H9 (cell line): ENCODE measurements around the gene PDZD2. TPM values are rescaled to one million over a fixed set of nuclear protein-coding genes. Genes with fewer than 3 reads are reported as not detected.

Experiments
- DNase-seq: peaks from one replicate; pipeline ENCODE4 v3.0.0-alpha.2; 2017
- H2AFZ ChIP-seq: one replicate; pipeline ENCODE4 v1.6.1; 2013; ENCODE audit warnings: mild to moderate bottlenecking, low read length, control low read depth, moderate library complexity
- H2AK5ac ChIP-seq: 2 replicates; pipeline ENCODE4 v1.6.1; 2013; ENCODE audit warnings: low read length, control low read depth, mixed read lengths; ENCODE audit not compliant: insufficient read length
- H2BK120ac ChIP-seq: one replicate; pipeline ENCODE4 v1.6.1; 2013; ENCODE audit warnings: low read depth, mild to moderate bottlenecking, low read length, control low read depth, inconsistent platforms; ENCODE audit not compliant: poor library complexity, severe bottlenecking
- H2BK12ac ChIP-seq: 2 replicates; pipeline ENCODE4 v1.6.1; 2013; ENCODE audit warnings: low read length, control low read depth, mixed read lengths, low read depth; ENCODE audit not compliant: insufficient read length
- H2BK15ac ChIP-seq: 2 replicates; pipeline ENCODE4 v1.6.1; 2013; ENCODE audit warnings: low read depth, low read length, control low read depth
- H2BK20ac ChIP-seq: one replicate; pipeline ENCODE4 v1.6.1; 2013; ENCODE audit warnings: low read depth, mild to moderate bottlenecking, low read length, control low read depth, inconsistent platforms; ENCODE audit not compliant: poor library complexity, severe bottlenecking
- H2BK5ac ChIP-seq: 2 replicates; pipeline ENCODE4 v1.6.1; 2013; ENCODE audit warnings: low read length, control low read depth, mixed read lengths; ENCODE audit not compliant: insufficient read length
- H3K14ac ChIP-seq: 2 replicates; pipeline ENCODE4 v1.6.1; 2013; ENCODE audit warnings: low read length, control low read depth; ENCODE audit not compliant: insufficient read depth
- H3K18ac ChIP-seq: 2 replicates; pipeline ENCODE4 v1.6.1; 2013; ENCODE audit warnings: low read depth, mild to moderate bottlenecking, mixed read lengths, low read length, control low read depth; ENCODE audit not compliant: insufficient read length
- H3K23ac ChIP-seq: 2 replicates; pipeline ENCODE4 v1.6.1; 2013; ENCODE audit warnings: low read length, control low read depth, mixed read lengths, low read depth; ENCODE audit not compliant: insufficient read length
- H3K23me2 ChIP-seq: 2 replicates; pipeline ENCODE4 v1.6.1; 2013; ENCODE audit warnings: low read depth, mild to moderate bottlenecking, mixed read lengths, low read length, control low read depth; ENCODE audit not compliant: insufficient read length, poor library complexity, severe bottlenecking
- H3K27ac ChIP-seq: 2 replicates; pipeline ENCODE4 v1.5.1; 2013; ENCODE audit warnings: low read length, control low read depth, mixed read lengths, low read depth; ENCODE audit not compliant: insufficient read length
- H3K27me3 ChIP-seq: 2 replicates; pipeline ENCODE4 v1.6.1; 2013; ENCODE audit warnings: low read length, control low read depth, inconsistent platforms; ENCODE audit not compliant: insufficient read depth
- H3K4ac ChIP-seq: 2 replicates; pipeline ENCODE4 v1.6.1; 2013; ENCODE audit warnings: low read depth, mild to moderate bottlenecking, control low read depth, inconsistent platforms, low read length, moderate library complexity
- H3K4me1 ChIP-seq: 2 replicates; pipeline ENCODE4 v1.6.1; 2013; ENCODE audit warnings: low read length, control low read depth, inconsistent platforms; ENCODE audit not compliant: insufficient read depth
- H3K4me2 ChIP-seq: 2 replicates; pipeline ENCODE4 v1.6.1; 2013; ENCODE audit warnings: low read length, control low read depth, mixed read lengths; ENCODE audit not compliant: insufficient read length, insufficient read depth
- H3K56ac ChIP-seq: 2 replicates; pipeline ENCODE4 v1.6.1; 2013; ENCODE audit warnings: low read depth, mild to moderate bottlenecking, mixed read lengths, low read length, control low read depth; ENCODE audit not compliant: insufficient read length
- H3K79me1 ChIP-seq: 2 replicates; pipeline ENCODE4 v1.6.1; 2013; ENCODE audit warnings: low read depth, mild to moderate bottlenecking, moderate library complexity, low read length, control low read depth, inconsistent platforms; ENCODE audit not compliant: insufficient read depth, poor library complexity, severe bottlenecking
- H3K79me2 ChIP-seq: 2 replicates; pipeline ENCODE4 v1.6.1; 2013; ENCODE audit warnings: low read length, control low read depth, inconsistent platforms; ENCODE audit not compliant: insufficient read depth
- H3K9ac ChIP-seq: 2 replicates; pipeline ENCODE4 v1.6.1; 2013; ENCODE audit warnings: low read length, control low read depth, mixed read lengths; ENCODE audit not compliant: insufficient read length; ENCODE audit errors: extremely low read depth
- H3K9me3 ChIP-seq: one replicate; pipeline ENCODE4 v1.6.1; 2013; ENCODE audit warnings: low read depth, low read length, inconsistent platforms; ENCODE audit not compliant: control insufficient read depth
- H3T11ph ChIP-seq: one replicate; pipeline ENCODE4 v1.6.1; 2013; ENCODE audit warnings: mild to moderate bottlenecking, low read length, control low read depth, inconsistent platforms
- H4K20me1 ChIP-seq: one replicate; pipeline ENCODE4 v1.6.1; 2013; ENCODE audit not compliant: control insufficient read depth, insufficient read length, insufficient read depth
- H4K5ac ChIP-seq: 2 replicates; pipeline ENCODE4 v1.6.1; 2013; ENCODE audit warnings: low read depth, mild to moderate bottlenecking, mixed read lengths, low read length, control low read depth; ENCODE audit not compliant: insufficient read length
- H4K8ac ChIP-seq: replicated peaks from 2 replicates; pipeline ENCODE4 v1.6.1; 2013; ENCODE audit warnings: low read length, control low read depth, mixed read lengths, low read depth; ENCODE audit not compliant: insufficient read length
- H4K91ac ChIP-seq: 2 replicates; pipeline ENCODE4 v1.6.1; 2013; ENCODE audit warnings: low read depth, mild to moderate bottlenecking, moderate library complexity, mixed read lengths, low read length, control low read depth; ENCODE audit not compliant: insufficient read length
- H3K27ac Mint-ChIP-seq, 3 experiments: 2 replicates in 2 of 3; 3 replicates in 1 of 3; pipeline ENCODE4 v1.8.0; 2020 to 2021; ENCODE audit warnings: mixed read lengths in 3 of 3, mild to moderate bottlenecking in 1 of 3, moderate library complexity in 1 of 3
- H3K27me3 Mint-ChIP-seq: 2 replicates; pipeline ENCODE4 v1.8.0; 2021; ENCODE audit warnings: low read depth, mild to moderate bottlenecking, moderate library complexity, mixed read lengths
- H3K36me3 Mint-ChIP-seq, 3 experiments: 2 replicates in 2 of 3; 3 replicates in 1 of 3; pipeline ENCODE4 v1.8.0; 2020 to 2021; ENCODE audit warnings: low read depth in 3 of 3, mixed read lengths in 3 of 3; ENCODE audit not compliant: insufficient read depth in 1 of 3
- H3K4me1 Mint-ChIP-seq, 2 experiments: 2 replicates each; pipeline ENCODE4 v1.8.0; 2020; ENCODE audit warnings: mixed read lengths in 2 of 2
- H3K4me3 Mint-ChIP-seq, 2 experiments: 2 replicates in 1 of 2; 3 replicates in 1 of 2; pipeline ENCODE4 v1.8.0; 2020 to 2021; ENCODE audit warnings: mild to moderate bottlenecking in 2 of 2, mixed read lengths in 2 of 2, moderate library complexity in 1 of 2
- H3K9me3 Mint-ChIP-seq, 2 experiments: 2 replicates in 1 of 2; 3 replicates in 1 of 2; pipeline ENCODE4 v1.8.0; 2020; ENCODE audit warnings: mild to moderate bottlenecking in 2 of 2, mixed read lengths in 2 of 2, moderate library complexity in 1 of 2
- CTCF ChIP-seq: fragments of 200-600 bp; sonication (generic); conservative IDR thresholded peaks from 3 replicates; pipeline ENCODE4 v1.8.0; 2021; ENCODE audit warnings: antibody characterized with exemption, mild to moderate bottlenecking
- WGBS: extraction: QIAGEN DNeasy Blood & Tissue Kit; methylation state at CpG from one replicate; pipeline ENCODE4 v1.1.7; 2013; ENCODE audit warnings: missing lambda C conversion rate, low lambda C conversion rate, mixed read lengths; ENCODE audit not compliant: insufficient read length; ENCODE audit errors: extremely low coverage; 5-methylcytosine and 5-hydroxymethylcytosine counted together
- total RNA-seq: library from RNA; stranded (reverse); gene quantifications from 2 replicates; pipeline ENCODE4 v1.2.1, GENCODE V29; 2021

Gene PDZD2
- total RNA-seq, 1 experiment from 2014 or later = 9.9 TPM

GRCh38 chr5:32155211-32155610, 516.3 kb downstream of the PDZD2 start:
- H3K9me3 Mint-ChIP-seq = no peaks in the 10 kb centered on the region
- no peaks in the 10 kb centered on the region for H3K27me3 Mint-ChIP-seq
- peaks cover 12% of the 10 kb centered on the region for H3K79me1 ChIP-seq
- no peak overlapping the region for H2BK5ac ChIP-seq
- H3K23ac ChIP-seq = no peak overlapping the region
- H4K8ac ChIP-seq = no peak overlapping the region
- H3K9ac ChIP-seq = no peak overlapping the region
- H3T11ph ChIP-seq = no peak overlapping the region
- H3K79me2 ChIP-seq = peaks cover 51% of the 10 kb centered on the region
- no peak overlapping the region for H2BK20ac ChIP-seq
- H2AK5ac ChIP-seq = no peak overlapping the region
- H3K56ac ChIP-seq = no peak overlapping the region
- H3K27ac Mint-ChIP-seq = no peak overlapping the region
- H3K23me2 ChIP-seq = peaks cover 5% of the 10 kb centered on the region
- peaks cover 7 to 10% of the 10 kb centered on the region in 2 experiments for H3K4me1 Mint-ChIP-seq
- H3K18ac ChIP-seq = no peak overlapping the region
- no peak overlapping the region for H3K4me3 Mint-ChIP-seq
- H2BK12ac ChIP-seq = no peak overlapping the region
- H3K36me3 Mint-ChIP-seq = peaks cover 3 to 9% (median 4%) of the 10 kb centered on the region in 3 experiments; a peak in 5 of 7 replicates
- H4K91ac ChIP-seq = no peak overlapping the region
- H2BK120ac ChIP-seq = no peak overlapping the region
- H2AFZ ChIP-seq = no peak overlapping the region
- H2BK15ac ChIP-seq = no peak overlapping the region
- no peaks in the 10 kb centered on the region for H3K27me3 ChIP-seq
- no peak for TF ChIP-seq CTCF
- no CpG with 5 or more reads among the region's 2 CpGs for WGBS
- H4K20me1 ChIP-seq = no peaks in the 10 kb centered on the region
- no peak for DNase-seq
- H3K4me1 ChIP-seq = peaks cover 3% of the 10 kb centered on the region; the same call in 1 of the 2 replicates
- H3K27ac ChIP-seq = no peak overlapping the region
- no peak overlapping the region for H3K4me2 ChIP-seq
- H3K14ac ChIP-seq = no peak overlapping the region
- no peak overlapping the region for H4K5ac ChIP-seq
- H3K9me3 ChIP-seq = no peaks in the 10 kb centered on the region
- H3K4ac ChIP-seq = no peak overlapping the region
